GM23248 (cell line): ENCODE measurements around the gene PABPN1L. TPM values are rescaled to one million over a fixed set of nuclear protein-coding genes. Genes with fewer than 3 reads are reported as not detected.
"Not testable (repeated sequence)": the region's sequence is repeated elsewhere in the genome, so short reads cannot be mapped to it uniquely, and the experiment has no call there.

Source experiments
- DNase-seq: peaks from one replicate; pipeline ENCODE4 v3.0.0-alpha.2; 2015
- H2AFZ ChIP-seq: fragments of 200-600 bp; sonication (generic); 2 replicates; pipeline ENCODE4 v1.6.1; 2016; ENCODE audit warnings: antibody characterized with exemption
- H3F3A ChIP-seq: fragments of 200-600 bp; sonication (generic); 2 replicates; pipeline ENCODE4 v1.6.1; 2016; ENCODE audit warnings: mild to moderate bottlenecking, antibody characterized with exemption, mixed run types; ENCODE audit not compliant: insufficient read depth
- H3K27ac ChIP-seq: fragments of 200-600 bp; sonication (generic); 2 replicates; pipeline ENCODE4 v1.5.1; 2016; ENCODE audit warnings: mild to moderate bottlenecking
- H3K27me3 ChIP-seq: fragments of 200-600 bp; sonication (generic); replicated peaks from 2 replicates; pipeline ENCODE4 v1.6.1; 2016; ENCODE audit warnings: mild to moderate bottlenecking; ENCODE audit not compliant: insufficient read depth
- H3K36me3 ChIP-seq: fragments of 200-600 bp; sonication (generic); 2 replicates; pipeline ENCODE4 v1.6.1; 2016; ENCODE audit warnings: low read depth, mild to moderate bottlenecking
- H3K4me1 ChIP-seq: fragments of 200-600 bp; sonication (generic); 2 replicates; pipeline ENCODE4 v1.6.1; 2016; ENCODE audit warnings: mild to moderate bottlenecking; ENCODE audit not compliant: insufficient read depth
- H3K4me2 ChIP-seq: fragments of 200-600 bp; sonication (generic); one replicate; pipeline ENCODE4 v1.6.1; 2016; ENCODE audit warnings: mild to moderate bottlenecking; ENCODE audit not compliant: unreplicated experiment
- H3K4me3 ChIP-seq: fragments of 200-600 bp; sonication (generic); 2 replicates; pipeline ENCODE4 v1.5.1; 2016; ENCODE audit warnings: mild to moderate bottlenecking
- H3K79me2 ChIP-seq: fragments of 200-600 bp; sonication (generic); 2 replicates; pipeline ENCODE4 v1.6.1; 2016; ENCODE audit warnings: mild to moderate bottlenecking; ENCODE audit not compliant: insufficient read depth
- H3K9ac ChIP-seq: fragments of 200-600 bp; sonication (generic); 2 replicates; pipeline ENCODE4 v1.6.1; 2016; ENCODE audit warnings: mild to moderate bottlenecking
- H3K9me2 ChIP-seq: fragments of 200-600 bp; sonication (generic); 2 replicates; pipeline ENCODE4 v1.6.1; 2016; ENCODE audit warnings: mixed run types, mild to moderate bottlenecking, moderate library complexity; ENCODE audit not compliant: insufficient read depth
- H3K9me3 ChIP-seq: fragments of 200-600 bp; sonication (generic); one replicate; pipeline ENCODE4 v1.6.1; 2017; ENCODE audit warnings: low read depth
- H4K20me1 ChIP-seq: fragments of 200-600 bp; sonication (generic); 2 replicates; pipeline ENCODE4 v1.6.0; 2016; ENCODE audit not compliant: insufficient read depth
- EZH2 ChIP-seq: fragments of 200-600 bp; sonication (generic); IDR thresholded peaks from 2 replicates; pipeline ENCODE4 v1.6.1; 2018; ENCODE audit warnings: antibody characterized with exemption, mild to moderate bottlenecking; ENCODE audit not compliant: insufficient read depth, poor library complexity, severe bottlenecking
- EZH2phosphoT487 ChIP-seq: fragments of 200-600 bp; sonication (generic); IDR thresholded peaks from 2 replicates; pipeline ENCODE4 v1.6.1; 2018; ENCODE audit warnings: antibody characterized with exemption, moderate library complexity, mild to moderate bottlenecking, low read depth; ENCODE audit not compliant: insufficient read depth
- WGBS, 2 experiments: methylation state at CpG; one replicate each; pipeline ENCODE4 v1.1.6; 2015 to 2017; ENCODE audit warnings: low lambda C conversion rate in 2 of 2, low coverage in 1 of 2; ENCODE audit errors: missing lambda C conversion rate in 2 of 2; 5-methylcytosine and 5-hydroxymethylcytosine counted together
- in situ Hi-C: fragments of 300-500 bp; cut with MboI; formaldehyde crosslinking; loops from 2 replicates; pipeline ENCODE4 v1.15.0; 2020
- polyA plus RNA-seq: library from polyadenylated mRNA; unstranded; fragments of >200 nt; fragmentation: Nextera tagmentation; extraction: Ambion mirVana; gene quantifications from 2 replicates; pipeline ENCODE4 v1.2.1, GENCODE V29; 2016
- total RNA-seq: library from RNA; depleted of rRNA; stranded (reverse); fragments of >200 nt; shearing (Covaris generic); gene quantifications from 2 replicates; pipeline ENCODE4 v1.2.3, GENCODE V29; 2014

The PABPN1L gene
- total and polyA plus RNA-seq, 2 experiments from 2014 or later = not detected

GRCh38 chr16:88826070-88826840, 40.2 kb downstream of the PABPN1L start:
- no peak overlapping the region for H3K4me2 ChIP-seq
- TF ChIP-seq EZH2 (no peak), EZH2phosphoT487 (no peak)
- H3K36me3 ChIP-seq = no peaks in the 10 kb centered on the region
- no peaks in the 10 kb centered on the region for H3K4me1 ChIP-seq
- no peaks in the 10 kb centered on the region for H4K20me1 ChIP-seq
- H3K27me3 ChIP-seq = no peaks in the 10 kb centered on the region
- H3K27ac ChIP-seq = no peak overlapping the region
- H3K9me2 ChIP-seq = no peaks in the 10 kb centered on the region
- in situ Hi-C loops = no loop called here
- WGBS, 2 experiments = 93% methylated on average over 11 to 26 of the region's 26 CpGs
- no peaks in the 10 kb centered on the region for H3K9me3 ChIP-seq
- DNase-seq = no peak
- no peak overlapping the region for H3K4me3 ChIP-seq
- no peak overlapping the region for H2AFZ ChIP-seq
- no peaks in the 10 kb centered on the region for H3F3A ChIP-seq
- H3K9ac ChIP-seq = no peak overlapping the region
- no peaks in the 10 kb centered on the region for H3K79me2 ChIP-seq

- Histone ChIP-seq H3K9me2 (no peaks in the 10 kb centered on the region), H3K27me3 (no peaks in the 10 kb centered on the region), H3K4me3 (no peak overlapping the region), H3K27ac (no peak overlapping the region), H4K20me1 (no peaks in the 10 kb centered on the region), H3K79me2 (no peaks in the 10 kb centered on the region), H3F3A (no peaks in the 10 kb centered on the region), H3K9ac (no peak overlapping the region), H3K36me3 (no peaks in the 10 kb centered on the region), H2AFZ (no peak overlapping the region), H3K4me2 (no peak overlapping the region), H3K4me1 (no peaks in the 10 kb centered on the region), H3K9me3 (no peaks in the 10 kb centered on the region)
- in situ Hi-C loops = no loop called here
- DNase-seq = no peak
- TF ChIP-seq EZH2phosphoT487 = no peak
- TF ChIP-seq EZH2 = no peak
- WGBS, 2 experiments = 97% methylated on average over 12 of the region's 12 CpGs; no CpG with 5 or more reads in 1 of the 2 experiments
These were observed 41.3 kb downstream of the PABPN1L start for GRCh38 chr16:88825146-88825545.

GRCh38 chr16:88824256-88825077, 42.0 kb downstream of the PABPN1L start:
- H3K9me3 ChIP-seq = no peaks in the 10 kb centered on the region
- TF ChIP-seq EZH2 (no peak), EZH2phosphoT487 (no peak)
- no peak overlapping the region for H3K4me3 ChIP-seq
- no peaks in the 10 kb centered on the region for H3K27me3 ChIP-seq
- H3K27ac ChIP-seq = no peak overlapping the region
- H3K36me3 ChIP-seq = no peaks in the 10 kb centered on the region
- H4K20me1 ChIP-seq = no peaks in the 10 kb centered on the region
- in situ Hi-C loops = no loop called here
- no peaks in the 10 kb centered on the region for H3K4me1 ChIP-seq
- no peaks in the 10 kb centered on the region for H3K9me2 ChIP-seq
- no peak overlapping the region for H3K4me2 ChIP-seq
- no peaks in the 10 kb centered on the region for H3F3A ChIP-seq
- no peaks in the 10 kb centered on the region for H3K79me2 ChIP-seq
- WGBS, 2 experiments = 88 to 90% methylated on average over 33 of the region's 33 CpGs
- H2AFZ ChIP-seq = no peak overlapping the region
- no peak for DNase-seq
- H3K9ac ChIP-seq = no peak overlapping the region

- H3K9ac ChIP-seq, H2AFZ ChIP-seq, H3K27ac ChIP-seq, in situ Hi-C loops, H3K4me1 ChIP-seq, H3K36me3 ChIP-seq, H3K9me2 ChIP-seq, H3K9me3 ChIP-seq, DNase-seq, H3K4me2 ChIP-seq, H3F3A ChIP-seq, H3K79me2 ChIP-seq, H3K27me3 ChIP-seq, H3K4me3 ChIP-seq, H4K20me1 ChIP-seq: not testable (repeated sequence)
- WGBS, 2 experiments = 99 to 100% methylated on average over 6 to 19 of the region's 31 CpGs
These were observed 42.8 kb downstream of the PABPN1L start for GRCh38 chr16:88823646-88824045.
